Upper lobe of left lung (tissue), 6 donors: ENCODE results near the gene HBM. TPM values are rescaled to one million over a fixed set of nuclear protein-coding genes. Genes with fewer than 3 reads are reported as not detected.
A peak's percentile ranks its signal among the peaks of the same experiment; 100 is the strongest.
"Not testable (repeated sequence)": the region's sequence is repeated elsewhere in the genome, so short reads cannot be mapped to it uniquely, and the experiment has no call there.

Source experiments
- ATAC-seq, 2 donors: fragments of 200-7000 bp; cut with Tn5 transposase; one replicate each; pipeline ENCODE4 v1.9.1; 2022; ENCODE audit warnings: mild to moderate bottlenecking in 2 of 2, moderate library complexity in 2 of 2; ENCODE audit not compliant: low FRiP score in 2 of 2
- DNase-seq, 2 donors: peaks; one replicate each; pipeline ENCODE4 v3.0.0-alpha.2; 2019 to 2020
- H3K27ac ChIP-seq, 4 donors: fragments of 200-600 bp; sonication (generic); one replicate each; pipeline ENCODE4 v1.5.1; 2016 to 2019
- H3K27me3 ChIP-seq, 4 donors: fragments of 200-600 bp; sonication (generic); one replicate each; pipeline ENCODE4 v1.5.1; 2017 to 2019
- H3K36me3 ChIP-seq, 4 donors: fragments of 200-600 bp; sonication (generic); one replicate each; pipeline ENCODE4 v1.5.1; 2016 to 2019
- H3K4me1 ChIP-seq, 4 donors: fragments of 200-600 bp; sonication (generic); one replicate each; pipeline ENCODE4 v1.5.1; 2018 to 2019
- H3K4me3 ChIP-seq, 4 donors: fragments of 200-600 bp; sonication (generic); one replicate each; pipeline ENCODE4 v1.5.1; 2017 to 2019; ENCODE audit warnings: mild to moderate bottlenecking in 2 of 4, moderate library complexity in 1 of 4
- H3K9me3 ChIP-seq, 4 donors: fragments of 200-600 bp; sonication (generic); one replicate each; pipeline ENCODE4 v1.5.1; 2018 to 2019
- EP300 ChIP-seq, 4 donors: sonication (generic); formaldehyde crosslinking; IDR thresholded peaks; one replicate each; pipeline ENCODE4 v1.5.1; 2017; ENCODE audit warnings: antibody characterized with exemption in 4 of 4, control low read depth in 2 of 4
- POLR2A ChIP-seq, 4 donors: fragments of 450-650 bp; IDR thresholded peaks; one replicate each; pipeline ENCODE4 v1.5.1; 2016 to 2017; ENCODE audit warnings: antibody characterized with exemption in 4 of 4, mild to moderate bottlenecking in 2 of 4
- POLR2AphosphoS5 ChIP-seq, 2 donors: sonication (generic); formaldehyde crosslinking; IDR thresholded peaks; one replicate each; pipeline ENCODE4 v1.5.1; 2017; ENCODE audit warnings: antibody characterized with exemption in 2 of 2
- WGBS, 2 donors: methylation state at CpG; one replicate each; pipeline ENCODE4 v1.1.5; 2017 to 2018; 5-methylcytosine and 5-hydroxymethylcytosine counted together
- total RNA-seq, 6 donors: library from RNA; depleted of rRNA in 4 of 6; stranded (reverse); fragments of >200 nt in 4 of 6; gene quantifications; one replicate each; pipeline versions ENCODE4 v1.1.0 to v1.2.1, GENCODE V29; 2016 to 2021
- TF ChIP-seq, protein P1 (sequence below), 6 experiments: fragments of 450-650 bp in 4 of 6; fragments of 200-600 bp in 2 of 6; sonication (generic) in 2 of 6; IDR thresholded peaks; one replicate each; pipeline ENCODE4 v1.5.1; 2016 to 2019; ENCODE audit warnings: antibody characterized with exemption in 6 of 6
- donor health status: DM: no; HTN: no; CAD: no; lungs with moderate emphysema.
- donor health status: DM: no; HTN: yes; CAD: no; lungs with severe emphysema.

HBM gene
- total RNA-seq, 6 donors from 2014 or later: 1.7 TPM; not detected in 5

DNA sequence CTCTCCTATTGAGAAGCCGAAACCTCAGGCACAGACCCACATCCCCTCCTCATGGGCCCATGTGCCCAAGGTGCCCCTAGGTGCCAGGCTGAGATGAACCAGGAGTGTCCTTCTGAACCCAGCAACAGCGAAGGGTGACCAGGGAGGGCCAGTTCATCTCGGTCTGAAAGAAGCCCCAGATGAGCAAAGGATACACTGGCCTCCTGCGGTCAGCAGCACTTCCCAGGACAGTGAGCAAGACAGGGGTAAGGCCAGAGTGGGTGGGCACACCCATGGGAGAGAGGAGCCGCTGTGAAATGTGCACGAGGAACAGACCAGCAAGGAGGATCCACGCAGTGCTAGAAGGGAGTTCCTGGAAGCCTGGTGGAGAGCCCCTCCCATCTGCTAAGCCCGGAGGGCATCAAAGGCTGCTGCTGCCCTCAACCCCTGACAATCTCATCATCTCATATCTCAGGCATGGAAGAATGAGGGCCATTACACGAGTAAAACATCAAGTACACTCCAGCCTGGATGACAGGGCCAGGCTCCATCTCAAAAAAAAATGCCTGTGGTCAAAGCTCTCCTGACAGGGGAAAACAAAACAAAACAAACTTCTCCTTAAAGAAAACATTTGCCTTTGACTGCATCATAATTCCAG, 16.6 kb upstream of the HBM start:
- 37 to 48% methylated on average over 5 to 9 of the region's 9 CpGs for WGBS, 2 donors
- ATAC-seq (peak; percentile 23 to 38), DNase-seq (no peak)
- H3K36me3 ChIP-seq: no peaks in the 10 kb centered on the region
- no peaks in the 10 kb centered on the region for H3K27me3 ChIP-seq
- H3K4me1 ChIP-seq: peaks cover 0 to under 1% (median under 1%) of the 10 kb centered on the region in 4 donors
- no peak overlapping the region for H3K27ac ChIP-seq
- no peak overlapping the region for H3K4me3 ChIP-seq
- TF ChIP-seq EP300 (IDR thresholded peaks at IDR 0.05) (no peak), POLR2A (IDR thresholded peaks at IDR 0.05) (no peak), POLR2AphosphoS5 (IDR thresholded peaks at IDR 0.05) (no peak)
- TF ChIP-seq, protein P1, sequence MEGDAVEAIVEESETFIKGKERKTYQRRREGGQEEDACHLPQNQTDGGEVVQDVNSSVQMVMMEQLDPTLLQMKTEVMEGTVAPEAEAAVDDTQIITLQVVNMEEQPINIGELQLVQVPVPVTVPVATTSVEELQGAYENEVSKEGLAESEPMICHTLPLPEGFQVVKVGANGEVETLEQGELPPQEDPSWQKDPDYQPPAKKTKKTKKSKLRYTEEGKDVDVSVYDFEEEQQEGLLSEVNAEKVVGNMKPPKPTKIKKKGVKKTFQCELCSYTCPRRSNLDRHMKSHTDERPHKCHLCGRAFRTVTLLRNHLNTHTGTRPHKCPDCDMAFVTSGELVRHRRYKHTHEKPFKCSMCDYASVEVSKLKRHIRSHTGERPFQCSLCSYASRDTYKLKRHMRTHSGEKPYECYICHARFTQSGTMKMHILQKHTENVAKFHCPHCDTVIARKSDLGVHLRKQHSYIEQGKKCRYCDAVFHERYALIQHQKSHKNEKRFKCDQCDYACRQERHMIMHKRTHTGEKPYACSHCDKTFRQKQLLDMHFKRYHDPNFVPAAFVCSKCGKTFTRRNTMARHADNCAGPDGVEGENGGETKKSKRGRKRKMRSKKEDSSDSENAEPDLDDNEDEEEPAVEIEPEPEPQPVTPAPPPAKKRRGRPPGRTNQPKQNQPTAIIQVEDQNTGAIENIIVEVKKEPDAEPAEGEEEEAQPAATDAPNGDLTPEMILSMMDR (IDR thresholded peaks at IDR 0.05): no peak
- no peaks in the 10 kb centered on the region for H3K9me3 ChIP-seq

DNA sequence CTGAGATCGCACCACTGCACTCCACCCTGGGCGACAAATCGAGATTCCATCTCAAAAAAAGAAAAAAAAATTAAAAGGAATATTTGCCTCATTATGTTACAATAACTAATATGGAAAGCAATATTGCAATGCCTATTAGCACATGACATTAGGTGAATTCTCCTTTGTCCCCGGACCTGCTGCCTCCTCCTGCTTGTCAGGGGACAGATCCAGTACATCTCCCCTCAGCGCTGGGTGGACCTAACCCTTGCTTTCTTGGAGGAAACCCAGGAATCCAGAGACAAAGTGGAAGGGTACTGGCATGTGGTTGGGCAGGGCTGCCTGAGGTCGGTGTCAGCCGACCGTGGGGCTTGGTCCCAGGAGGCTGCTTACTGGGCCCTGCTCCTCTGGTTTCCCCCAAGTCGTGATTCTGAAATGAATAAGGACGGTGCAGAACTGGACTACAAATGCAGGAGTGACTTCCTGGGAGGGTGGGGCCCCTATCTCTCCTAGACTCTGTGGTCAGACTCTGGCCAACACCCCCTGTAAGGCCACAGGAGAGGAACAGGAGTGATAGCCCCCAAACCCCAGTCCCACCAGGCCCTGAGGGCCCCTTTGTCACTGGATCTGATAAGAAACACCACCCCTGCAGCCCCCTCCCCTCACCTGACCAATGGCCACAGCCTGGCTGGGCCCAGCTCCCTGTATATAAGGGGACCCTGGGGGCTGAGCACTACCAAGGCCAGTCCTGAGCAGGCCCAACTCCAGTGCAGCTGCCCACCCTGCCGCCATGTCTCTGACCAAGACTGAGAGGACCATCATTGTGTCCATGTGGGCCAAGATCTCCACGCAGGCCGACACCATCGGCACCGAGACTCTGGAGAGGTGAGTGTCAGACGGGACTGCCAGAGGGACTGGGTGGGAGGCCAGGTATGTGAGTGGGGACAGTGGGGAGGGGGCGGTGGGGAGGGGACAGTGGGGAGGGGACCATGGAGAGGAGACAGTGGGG, 13.3 kb upstream of the HBM start, which contains the start of gene HBZ:
TSS of gene HBZ (plus strand) at position 504 of the 988 bp plus-strand sequence. CDS start at position 770, 266 bp downstream.
- peak within 1 kb of the TSS in 1 of 4 donors; percentile 39 for H3K27ac ChIP-seq
- no peaks in the 10 kb centered on the region for H3K9me3 ChIP-seq
- WGBS, 2 donors: 81 to 85% methylated on average over 14 to 17 of the region's 17 CpGs
- DNase-seq (no peak), ATAC-seq (peak in 1 of 2 donors; percentile 25)
- TF ChIP-seq EP300 (IDR thresholded peaks at IDR 0.05) (no peak), POLR2A (IDR thresholded peaks at IDR 0.05) (no peak), POLR2AphosphoS5 (IDR thresholded peaks at IDR 0.05) (no peak)
- TF ChIP-seq, protein P1 (IDR thresholded peaks at IDR 0.05): no peak
- peaks cover 0 to 6% (median 4%) of the 10 kb centered on the region in 4 donors for H3K27me3 ChIP-seq
- H3K4me1 ChIP-seq: peaks cover 8 to 11% (median 10%) of the 10 kb centered on the region in 4 donors
- H3K4me3 ChIP-seq: no peak within 1 kb of the TSS
- no peaks in the 10 kb centered on the region for H3K36me3 ChIP-seq

DNA sequence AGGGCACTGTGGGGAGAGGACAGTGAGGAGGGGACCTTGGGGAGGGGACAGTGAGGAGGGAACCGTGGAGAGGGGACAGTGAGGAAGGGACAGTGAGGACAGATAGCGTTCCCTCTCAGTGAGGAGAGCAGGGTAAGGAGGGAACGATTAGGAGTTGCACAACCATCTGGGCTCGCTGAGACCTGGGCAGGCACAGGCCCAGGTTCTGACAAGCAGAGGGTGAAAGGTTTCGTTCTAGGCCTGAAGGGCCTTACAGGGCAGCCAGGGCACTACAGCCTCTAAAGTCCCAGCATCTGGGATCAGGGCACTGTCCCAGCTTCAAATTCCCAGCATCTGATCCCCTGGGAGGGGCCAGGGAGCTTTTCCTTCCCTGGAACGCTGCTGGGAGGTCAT, 12.7 kb upstream of the HBM start:
- Histone ChIP-seq H3K27ac (peak overlapping the region in 1 of 4 donors; percentile 39), H3K4me1 (peaks cover 8 to 11% (median 10%) of the 10 kb centered on the region in 4 donors)
- ATAC-seq, H3K9me3 ChIP-seq, H3K27me3 ChIP-seq, H3K36me3 ChIP-seq, DNase-seq, H3K4me3 ChIP-seq: not testable (repeated sequence)
- WGBS, 2 donors: 49 to 56% methylated on average over 4 of the region's 6 CpGs

DNA sequence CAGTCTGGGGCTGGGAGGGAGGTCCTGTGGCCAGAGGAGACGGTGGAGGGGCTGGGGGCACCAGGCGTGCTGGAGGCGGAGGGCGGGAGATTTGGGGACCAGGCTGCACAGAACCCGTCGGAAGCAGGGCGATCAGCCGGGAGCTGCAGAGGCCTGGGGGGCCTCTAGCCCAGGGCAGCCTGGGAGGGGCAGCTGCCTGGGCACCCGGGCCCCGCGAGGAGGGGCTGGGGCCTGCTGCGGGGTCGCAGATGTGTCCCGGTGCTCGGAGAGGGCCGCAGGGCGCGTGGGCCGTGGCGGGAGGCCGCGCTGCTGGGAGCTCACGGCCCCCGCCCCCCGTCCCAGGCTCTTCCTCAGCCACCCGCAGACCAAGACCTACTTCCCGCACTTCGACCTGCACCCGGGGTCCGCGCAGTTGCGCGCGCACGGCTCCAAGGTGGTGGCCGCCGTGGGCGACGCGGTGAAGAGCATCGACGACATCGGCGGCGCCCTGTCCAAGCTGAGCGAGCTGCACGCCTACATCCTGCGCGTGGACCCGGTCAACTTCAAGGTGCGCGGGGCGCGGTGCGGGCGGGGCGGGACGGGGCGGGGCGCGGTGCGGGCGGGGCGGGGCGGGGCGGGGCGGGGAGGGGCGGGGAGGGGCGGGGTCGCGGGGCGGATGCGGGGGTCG, 12.1 kb upstream of the HBM start:
- Histone ChIP-seq H3K4me1 (peaks cover 8 to 11% (median 10%) of the 10 kb centered on the region in 4 donors), H3K4me3 (peak overlapping the region in 1 of 4 donors; percentile 32)
- not testable (repeated sequence) for H3K27ac ChIP-seq, H3K9me3 ChIP-seq, DNase-seq, H3K36me3 ChIP-seq, H3K27me3 ChIP-seq
- no CpG with 5 or more reads among the region's 74 CpGs for WGBS, 2 donors
- ATAC-seq: peak in 1 of 2 donors; percentile 4

DNA sequence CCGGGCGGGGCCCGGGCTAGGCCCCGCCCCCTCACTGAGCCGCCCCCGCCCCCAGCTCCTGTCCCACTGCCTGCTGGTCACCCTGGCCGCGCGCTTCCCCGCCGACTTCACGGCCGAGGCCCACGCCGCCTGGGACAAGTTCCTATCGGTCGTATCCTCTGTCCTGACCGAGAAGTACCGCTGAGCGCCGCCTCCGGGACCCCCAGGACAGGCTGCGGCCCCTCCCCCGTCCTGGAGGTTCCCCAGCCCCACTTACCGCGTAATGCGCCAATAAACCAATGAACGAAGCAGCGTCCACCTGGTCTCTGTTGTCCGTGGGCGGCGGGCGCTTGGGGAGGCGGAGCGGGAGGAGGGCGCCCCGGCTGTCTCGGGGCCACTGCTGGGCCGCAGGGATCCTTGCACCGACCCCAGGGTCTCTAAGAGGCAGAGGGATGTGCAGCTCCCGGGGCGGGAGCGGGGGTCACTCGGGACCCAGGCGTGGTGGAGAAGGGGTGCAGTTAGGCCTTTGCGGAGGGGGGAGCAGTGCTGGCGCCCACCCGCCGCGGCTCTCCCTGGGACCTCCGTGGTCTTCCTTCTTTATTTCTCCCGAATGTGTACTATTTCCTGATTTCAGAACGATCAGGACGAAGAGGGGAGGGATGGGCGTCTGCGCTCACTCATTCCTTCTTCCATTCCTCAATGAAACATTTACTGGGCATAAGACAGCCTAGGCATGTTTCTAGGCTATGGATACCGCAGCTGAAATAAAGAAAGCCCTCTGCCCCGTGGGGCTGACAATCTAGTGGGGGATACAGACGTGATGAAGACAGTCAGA, 11.4 kb upstream of the HBM start:
- Histone ChIP-seq H3K4me3 (peak overlapping the region; percentile 13 to 61 (median 44)), H3K27ac (peak overlapping the region in 1 of 4 donors; percentile 46), H3K9me3 (no peaks in the 10 kb centered on the region), H3K27me3 (peaks cover 0 to 6% (median 4%) of the 10 kb centered on the region in 4 donors), H3K4me1 (peaks cover 8 to 11% (median 10%) of the 10 kb centered on the region in 4 donors), H3K36me3 (no peaks in the 10 kb centered on the region)
- peak in 1 of 2 donors; percentile 87 for DNase-seq
- TF ChIP-seq POLR2AphosphoS5 (IDR thresholded peaks at IDR 0.05): no peak
- no peak for TF ChIP-seq EP300 (IDR thresholded peaks at IDR 0.05)
- TF ChIP-seq, protein P1 (IDR thresholded peaks at IDR 0.05): no peak
- TF ChIP-seq POLR2A (IDR thresholded peaks at IDR 0.05): no peak
- peak in 1 of 2 donors; percentile 49 for ATAC-seq
- 2 to 3% methylated on average over 10 to 41 of the region's 59 CpGs for WGBS, 2 donors
